Measurements from ENCODE around the gene GSX2.
A peak's percentile ranks its signal among the peaks of the same experiment; 100 is the strongest.

GSX2 gene

GRCh38 chr4:54063229-54063628 lies 36.7 kb upstream of the GSX2 start:
- Histone ChIP-seq H3K4me3 (ENCODE audit: low read length in 2 of 2) (peak overlapping the region; percentile 69 to 97), H3K9ac (ENCODE audit: low read length in 2 of 2) (peak overlapping the region; percentile 69 to 93), H3K9me3 (ENCODE audit: control insufficient read depth in 2 of 2, low read length in 2 of 2) (no peaks in the 10 kb centered on the region), H3K27ac (ENCODE audit: low read length) (peak overlapping the region; percentile 80), H3K4me1 (ENCODE audit: control insufficient read depth, insufficient read depth, low read length) (no peaks in the 10 kb centered on the region), H3K27me3 (ENCODE audit: control insufficient read depth in 1 of 2, insufficient read depth in 2 of 2, low read length in 2 of 2) (no peaks in the 10 kb centered on the region), H3K36me3 (ENCODE audit: control insufficient read depth in 2 of 2, insufficient read depth in 2 of 2, low read length in 2 of 2) (no peaks in the 10 kb centered on the region)

GRCh38 chr4:54063737-54064316 lies 36.1 kb upstream of the GSX2 start:
- Histone ChIP-seq H3K27me3 (ENCODE audit: control insufficient read depth in 1 of 2, insufficient read depth in 2 of 2, low read length in 2 of 2) (no peaks in the 10 kb centered on the region), H3K9ac (ENCODE audit: low read length in 2 of 2) (peak overlapping the region; percentile 69 to 93), H3K4me3 (ENCODE audit: low read length in 2 of 2) (peak overlapping the region; percentile 69 to 97), H3K9me3 (ENCODE audit: control insufficient read depth in 2 of 2, low read length in 2 of 2) (no peaks in the 10 kb centered on the region), H3K4me1 (ENCODE audit: control insufficient read depth, insufficient read depth, low read length) (no peaks in the 10 kb centered on the region), H3K27ac (ENCODE audit: low read length) (peak overlapping the region; percentile 80), H3K36me3 (ENCODE audit: control insufficient read depth in 2 of 2, insufficient read depth in 2 of 2, low read length in 2 of 2) (no peaks in the 10 kb centered on the region)

- Histone ChIP-seq H3K9ac (ENCODE audit: low read length in 2 of 2) (peak within 1 kb of the TSS; percentile 69 to 93), H3K9me3 (ENCODE audit: control insufficient read depth in 2 of 2, low read length in 2 of 2) (no peaks in the 10 kb centered on the region), H3K36me3 (ENCODE audit: control insufficient read depth in 2 of 2, insufficient read depth in 2 of 2, low read length in 2 of 2) (no peaks in the 10 kb centered on the region), H3K27ac (ENCODE audit: low read length) (peak within 1 kb of the TSS; percentile 80), H3K4me1 (ENCODE audit: control insufficient read depth, insufficient read depth, low read length) (no peaks in the 10 kb centered on the region), H3K27me3 (ENCODE audit: control insufficient read depth in 1 of 2, insufficient read depth in 2 of 2, low read length in 2 of 2) (no peaks in the 10 kb centered on the region), H3K4me3 (ENCODE audit: low read length in 2 of 2) (peak within 1 kb of the TSS; percentile 71 to 97)
Observed at GRCh38 chr4:54064317-54065111, 35.4 kb upstream of the GSX2 start, which contains the start of gene CHIC2. CHIC2 (minus strand) TSS chr4:54064605; CDS start chr4:54064300, 305 bp downstream.

GRCh38 chr4:54065282-54066087 lies 34.5 kb upstream of the GSX2 start:
- H3K27me3 ChIP-seq (ENCODE audit: control insufficient read depth in 1 of 2, insufficient read depth in 2 of 2, low read length in 2 of 2) = no peaks in the 10 kb centered on the region
- H3K4me3 ChIP-seq (ENCODE audit: low read length in 2 of 2) = peak overlapping the region; percentile 71 to 97
- no peaks in the 10 kb centered on the region for H3K9me3 ChIP-seq (ENCODE audit: control insufficient read depth in 2 of 2, low read length in 2 of 2)
- no peaks in the 10 kb centered on the region for H3K4me1 ChIP-seq (ENCODE audit: control insufficient read depth, insufficient read depth, low read length)
- H3K36me3 ChIP-seq (ENCODE audit: control insufficient read depth in 2 of 2, insufficient read depth in 2 of 2, low read length in 2 of 2) = no peaks in the 10 kb centered on the region
- peak overlapping the region; percentile 69 to 84 for H3K9ac ChIP-seq (ENCODE audit: low read length in 2 of 2)
- H3K27ac ChIP-seq (ENCODE audit: low read length) = peak overlapping the region; percentile 58

GRCh38 chr4:54066088-54066415 lies 33.9 kb upstream of the GSX2 start:
- H3K36me3 ChIP-seq (ENCODE audit: control insufficient read depth in 2 of 2, insufficient read depth in 2 of 2, low read length in 2 of 2) = no peaks in the 10 kb centered on the region
- H3K27ac ChIP-seq (ENCODE audit: low read length) = peak overlapping the region; percentile 58
- no peaks in the 10 kb centered on the region for H3K4me1 ChIP-seq (ENCODE audit: control insufficient read depth, insufficient read depth, low read length)
- H3K9me3 ChIP-seq (ENCODE audit: control insufficient read depth in 2 of 2, low read length in 2 of 2) = no peaks in the 10 kb centered on the region
- no peaks in the 10 kb centered on the region for H3K27me3 ChIP-seq (ENCODE audit: control insufficient read depth in 1 of 2, insufficient read depth in 2 of 2, low read length in 2 of 2)
- H3K9ac ChIP-seq (ENCODE audit: low read length in 2 of 2) = no peak overlapping the region
- no peak overlapping the region for H3K4me3 ChIP-seq (ENCODE audit: low read length in 2 of 2)

- no peak overlapping the region for H3K27ac ChIP-seq (ENCODE audit: low read length)
- no peaks in the 10 kb centered on the region for H3K4me1 ChIP-seq (ENCODE audit: control insufficient read depth, insufficient read depth, low read length)
- no peaks in the 10 kb centered on the region for H3K9me3 ChIP-seq (ENCODE audit: control insufficient read depth in 2 of 2, low read length in 2 of 2)
- H3K9ac ChIP-seq (ENCODE audit: low read length in 2 of 2) = no peak overlapping the region
- no peaks in the 10 kb centered on the region for H3K27me3 ChIP-seq (ENCODE audit: control insufficient read depth in 1 of 2, insufficient read depth in 2 of 2, low read length in 2 of 2)
- H3K4me3 ChIP-seq (ENCODE audit: low read length in 2 of 2) = no peak overlapping the region
- H3K36me3 ChIP-seq (ENCODE audit: control insufficient read depth in 2 of 2, insufficient read depth in 2 of 2, low read length in 2 of 2) = no peaks in the 10 kb centered on the region
Observed at GRCh38 chr4:54066718-54067129, 33.2 kb upstream of the GSX2 start.

- H3K4me1 ChIP-seq (ENCODE audit: control insufficient read depth, insufficient read depth, low read length) = no peaks in the 10 kb centered on the region
- no peaks in the 10 kb centered on the region for H3K9me3 ChIP-seq (ENCODE audit: control insufficient read depth in 2 of 2, low read length in 2 of 2)
- H3K27ac ChIP-seq (ENCODE audit: low read length) = no peak overlapping the region
- H3K9ac ChIP-seq (ENCODE audit: low read length in 2 of 2) = no peak overlapping the region
- no peak overlapping the region for H3K4me3 ChIP-seq (ENCODE audit: low read length in 2 of 2)
- no peaks in the 10 kb centered on the region for H3K27me3 ChIP-seq (ENCODE audit: control insufficient read depth in 1 of 2, insufficient read depth in 2 of 2, low read length in 2 of 2)
- H3K36me3 ChIP-seq (ENCODE audit: control insufficient read depth in 2 of 2, insufficient read depth in 2 of 2, low read length in 2 of 2) = no peaks in the 10 kb centered on the region
Observed at GRCh38 chr4:54067166-54067565, 32.8 kb upstream of the GSX2 start.

GRCh38 chr4:54073271-54073880 lies 26.6 kb upstream of the GSX2 start:
- no peaks in the 10 kb centered on the region for H3K4me1 ChIP-seq (ENCODE audit: control insufficient read depth, insufficient read depth, low read length)
- no peaks in the 10 kb centered on the region for H3K27me3 ChIP-seq (ENCODE audit: control insufficient read depth in 1 of 2, insufficient read depth in 2 of 2, low read length in 2 of 2)
- H3K9me3 ChIP-seq (ENCODE audit: control insufficient read depth in 2 of 2, low read length in 2 of 2) = no peaks in the 10 kb centered on the region
- no peak overlapping the region for H3K27ac ChIP-seq (ENCODE audit: low read length)
- no peaks in the 10 kb centered on the region for H3K36me3 ChIP-seq (ENCODE audit: control insufficient read depth in 2 of 2, insufficient read depth in 2 of 2, low read length in 2 of 2)
- no peak overlapping the region for H3K9ac ChIP-seq (ENCODE audit: low read length in 2 of 2)
- H3K4me3 ChIP-seq (ENCODE audit: low read length in 2 of 2) = no peak overlapping the region

- H3K9ac ChIP-seq (ENCODE audit: low read length in 2 of 2) = no peak overlapping the region
- no peaks in the 10 kb centered on the region for H3K36me3 ChIP-seq (ENCODE audit: control insufficient read depth in 2 of 2, insufficient read depth in 2 of 2, low read length in 2 of 2)
- no peak overlapping the region for H3K27ac ChIP-seq (ENCODE audit: low read length)
- no peaks in the 10 kb centered on the region for H3K27me3 ChIP-seq (ENCODE audit: control insufficient read depth in 1 of 2, insufficient read depth in 2 of 2, low read length in 2 of 2)
- H3K9me3 ChIP-seq (ENCODE audit: control insufficient read depth in 2 of 2, low read length in 2 of 2) = no peaks in the 10 kb centered on the region
- no peaks in the 10 kb centered on the region for H3K4me1 ChIP-seq (ENCODE audit: control insufficient read depth, insufficient read depth, low read length)
- H3K4me3 ChIP-seq (ENCODE audit: low read length in 2 of 2) = no peak overlapping the region
Observed at GRCh38 chr4:54074381-54074780, 25.6 kb upstream of the GSX2 start.

- H3K4me3 ChIP-seq (ENCODE audit: low read length in 2 of 2) = no peak overlapping the region
- H3K27ac ChIP-seq (ENCODE audit: low read length) = no peak overlapping the region
- no peaks in the 10 kb centered on the region for H3K36me3 ChIP-seq (ENCODE audit: control insufficient read depth in 2 of 2, insufficient read depth in 2 of 2, low read length in 2 of 2)
- no peak overlapping the region for H3K9ac ChIP-seq (ENCODE audit: low read length in 2 of 2)
- H3K4me1 ChIP-seq (ENCODE audit: control insufficient read depth, insufficient read depth, low read length) = no peaks in the 10 kb centered on the region
- H3K9me3 ChIP-seq (ENCODE audit: control insufficient read depth in 2 of 2, low read length in 2 of 2) = no peaks in the 10 kb centered on the region
- H3K27me3 ChIP-seq (ENCODE audit: control insufficient read depth in 1 of 2, insufficient read depth in 2 of 2, low read length in 2 of 2) = no peaks in the 10 kb centered on the region
Observed at GRCh38 chr4:54076673-54077072, 23.3 kb upstream of the GSX2 start.

Data from stomach smooth muscle (tissue), 2 donors.